GM19438 (cell line): ENCODE results near the gene MRPL49.

Experiments
- ATAC-seq: cut with Tn5 transposase; IDR thresholded peaks from one replicate; pipeline ENCODE4 v1.9.1; 2021; ENCODE audit warnings: low read depth; ENCODE audit not compliant: unreplicated experiment

MRPL49 gene

DNA sequence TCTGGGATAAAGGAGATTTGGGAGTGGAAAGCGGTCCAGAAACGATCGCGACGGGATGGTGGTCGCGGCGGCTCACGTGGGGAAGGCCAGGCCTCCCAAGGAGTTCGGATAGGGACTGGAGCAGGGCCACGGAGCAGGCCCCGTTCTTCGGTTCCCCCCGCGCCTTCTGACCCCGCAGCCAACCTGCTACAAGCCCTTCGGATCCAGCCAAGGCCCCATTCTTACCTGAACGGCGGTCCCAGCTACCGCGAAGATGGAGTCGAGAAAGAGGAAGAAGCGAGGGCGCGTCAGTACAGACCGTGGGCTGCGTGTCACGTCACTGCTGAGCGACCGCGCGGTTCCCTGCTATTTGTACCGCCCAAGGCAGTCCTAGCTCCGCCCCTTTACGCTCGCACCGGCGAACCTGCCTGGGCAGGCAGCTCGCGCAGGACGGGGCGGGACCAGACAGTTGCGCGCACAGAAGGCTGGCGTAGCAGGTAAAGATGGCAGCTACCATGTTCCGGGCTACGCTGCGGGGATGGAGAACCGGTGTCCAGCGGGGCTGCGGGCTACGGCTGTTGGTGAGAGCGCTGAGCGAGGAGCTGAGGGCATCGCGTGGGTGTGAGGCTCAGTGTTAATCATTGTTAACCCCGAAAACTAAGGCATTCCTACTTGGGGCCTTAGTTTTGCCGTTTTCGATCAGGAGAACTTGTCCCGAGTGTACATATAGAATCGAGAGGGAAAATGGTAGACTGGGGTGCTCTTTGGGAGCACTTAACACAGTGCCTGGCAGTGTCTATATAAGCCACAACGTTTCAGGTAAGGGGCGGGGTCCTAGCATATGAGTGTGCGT is at the start of gene MRPL49, which contains the start of gene FAU:
MRPL49 (plus strand) TSS at position 457 of the 832 bp plus-strand sequence; CDS start at position 483, 26 bp downstream.
FAU (minus strand) TSS at position 270 of the 832 bp plus-strand sequence. CDS start 321 bp downstream, outside the sequence.
- ATAC-seq: peak; percentile 65

DNA sequence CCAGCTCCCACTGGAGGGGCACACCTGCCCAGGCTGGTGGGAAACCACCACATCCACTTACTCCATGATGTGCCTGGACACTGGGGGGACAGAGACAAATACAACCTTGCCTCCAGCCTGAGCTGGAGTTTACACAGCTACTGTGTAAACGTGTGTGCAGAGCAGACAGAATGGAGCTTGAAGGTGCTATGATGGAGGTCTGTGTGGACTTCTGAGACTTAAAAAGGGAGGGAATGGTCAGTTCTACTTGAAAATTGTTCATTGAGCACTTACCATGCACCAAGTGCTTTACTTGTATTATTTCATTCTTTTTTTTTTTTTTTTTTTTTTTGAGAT is 49.5 kb upstream of the MRPL49 start:
- no peak for ATAC-seq

DNA sequence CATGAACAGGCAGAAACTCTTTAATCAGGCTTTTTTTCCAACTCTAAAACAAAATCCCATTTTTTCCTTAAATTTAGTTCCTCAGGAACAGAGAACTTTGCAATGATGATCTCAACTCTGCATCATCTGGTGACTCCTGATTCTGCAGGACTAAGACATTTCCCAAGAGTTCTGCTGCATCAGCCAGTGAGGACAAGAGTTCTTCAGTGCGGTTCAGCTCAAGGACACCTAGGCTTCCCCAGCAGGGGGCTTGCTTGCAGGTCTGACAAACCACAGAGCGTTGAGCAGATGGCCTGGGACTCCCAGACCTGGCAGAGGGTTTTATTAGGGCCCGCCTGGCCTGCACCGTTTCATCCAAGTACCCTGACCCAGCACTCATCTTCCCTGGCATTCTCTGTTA is 44.7 kb upstream of the MRPL49 start:
- no peak for ATAC-seq

GRCh38 chr11:65078151-65078550 is 44.0 kb upstream of the MRPL49 start:
- no peak for ATAC-seq

GRCh38 chr11:65078786-65079342 is 43.3 kb upstream of the MRPL49 start:
- ATAC-seq: no peak

DNA sequence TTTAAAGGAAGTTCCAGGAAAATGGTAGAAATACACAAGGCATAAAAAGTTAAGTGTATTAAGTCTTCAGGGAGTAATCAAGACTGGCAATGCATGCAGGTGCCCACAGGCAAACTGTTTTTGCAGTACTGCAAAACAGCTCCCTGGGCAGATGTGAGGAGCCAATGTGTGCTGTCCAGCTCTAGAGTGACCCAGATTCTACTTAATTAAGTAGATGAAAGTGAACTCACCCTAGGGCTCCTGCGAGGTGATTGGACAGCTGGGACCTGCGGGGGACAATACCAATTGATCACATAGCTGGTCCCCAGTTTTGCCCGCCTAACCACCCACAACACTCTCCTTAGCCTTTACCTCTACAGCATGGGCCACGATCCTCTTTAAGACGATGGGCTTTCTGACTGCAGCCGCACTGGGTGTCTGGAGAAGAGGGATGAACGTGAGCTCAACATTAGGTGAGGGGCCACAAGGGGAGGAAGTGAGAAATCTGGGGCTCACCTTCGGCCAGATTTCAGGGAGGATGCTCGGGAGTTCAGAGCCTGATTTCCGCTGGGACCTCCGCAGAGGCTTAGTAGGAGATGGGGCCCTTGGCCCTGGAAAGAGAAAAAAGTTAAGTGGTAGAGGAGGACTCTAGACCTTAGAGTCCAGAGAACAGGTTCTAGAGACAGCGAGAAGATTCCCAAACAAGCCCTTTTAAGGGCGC is 38.8 kb upstream of the MRPL49 start:
- ATAC-seq: peak; percentile 10

GRCh38 chr11:65083834-65084597 is 38.1 kb upstream of the MRPL49 start, which contains the start of the genes CDCA5 and ZFPL1:
TSS of gene CDCA5 (minus strand) at chr11:65084040. CDS start at chr11:65083978, 62 bp downstream.
TSS of gene ZFPL1 (plus strand) at chr11:65084222. CDS start at chr11:65084699, 477 bp downstream.
- peak; percentile 76 for ATAC-seq

DNA sequence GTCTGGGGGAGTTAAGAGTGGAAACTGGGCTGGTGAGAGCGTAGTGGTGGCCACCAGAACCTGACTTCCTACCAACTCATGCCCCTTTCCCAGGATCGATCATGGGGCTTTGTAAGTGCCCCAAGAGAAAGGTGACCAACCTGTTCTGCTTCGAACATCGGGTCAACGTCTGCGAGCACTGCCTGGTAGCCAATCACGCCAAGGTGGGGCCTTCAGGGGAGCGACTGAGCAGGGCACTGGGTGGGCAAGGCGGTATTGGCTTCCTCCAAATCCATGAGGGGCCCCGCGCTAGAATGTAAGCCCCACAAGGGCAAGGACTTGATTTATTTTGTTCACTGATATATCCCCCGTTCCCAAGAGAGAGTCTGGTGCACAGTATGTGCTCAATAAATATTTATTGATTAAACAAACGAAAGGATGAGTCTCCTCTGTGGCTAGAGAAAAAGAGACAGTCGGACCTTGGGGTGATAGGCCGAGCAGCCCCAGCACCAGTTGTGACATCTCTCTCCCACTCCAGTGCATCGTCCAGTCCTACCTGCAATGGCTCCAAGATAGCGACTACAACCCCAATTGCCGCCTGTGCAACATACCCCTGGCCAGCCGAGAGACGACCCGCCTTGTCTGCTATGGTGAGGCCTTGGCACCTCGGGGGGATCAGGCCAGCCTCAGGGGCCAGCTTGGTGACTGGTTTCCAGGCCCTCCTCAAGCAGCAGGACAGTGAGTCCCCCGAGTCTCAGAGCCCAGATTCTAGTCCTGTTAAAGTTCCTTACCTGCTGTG is 37.3 kb upstream of the MRPL49 start:
- no peak for ATAC-seq

DNA sequence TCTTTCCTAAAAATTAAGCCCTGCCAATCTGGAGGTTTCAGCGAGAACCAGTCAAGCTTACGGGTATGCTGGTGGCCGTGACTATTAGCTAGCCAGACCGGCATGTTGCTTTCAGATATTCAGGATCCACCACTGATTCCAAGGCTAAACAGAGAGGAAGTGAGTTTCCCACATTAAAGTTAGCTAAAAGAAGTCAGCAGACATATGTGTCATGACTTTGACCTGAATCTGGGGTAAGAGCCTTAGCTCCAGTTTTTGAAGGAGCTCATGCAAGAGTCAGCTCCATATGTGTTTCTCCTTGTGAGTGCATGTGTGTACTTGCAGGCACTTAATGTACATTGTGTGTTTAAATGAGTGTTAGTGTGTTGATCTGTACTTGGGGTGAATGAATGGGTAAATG is 36.7 kb upstream of the MRPL49 start:
- no peak for ATAC-seq

GRCh38 chr11:65086809-65087208 is 35.3 kb upstream of the MRPL49 start:
- ATAC-seq: no peak

- no peak for ATAC-seq
These were observed 34.9 kb upstream of the MRPL49 start for GRCh38 chr11:65087216-65087615.

DNA sequence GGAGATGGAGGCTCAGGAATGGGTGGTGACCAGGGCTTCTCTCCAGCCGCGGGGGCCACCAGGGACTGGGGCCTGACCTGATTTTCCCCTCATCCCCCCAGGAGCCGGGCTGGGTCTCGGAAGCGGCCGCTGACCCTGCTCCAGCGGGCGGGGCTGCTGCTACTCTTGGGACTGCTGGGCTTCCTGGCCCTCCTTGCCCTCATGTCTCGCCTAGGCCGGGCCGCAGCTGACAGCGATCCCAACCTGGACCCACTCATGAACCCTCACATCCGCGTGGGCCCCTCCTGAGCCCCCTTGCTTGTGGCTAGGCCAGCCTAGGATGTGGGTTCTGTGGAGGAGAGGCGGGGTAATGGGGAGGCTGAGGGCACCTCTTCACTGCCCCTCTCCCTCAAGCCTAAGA is 34.3 kb upstream of the MRPL49 start:
- no peak for ATAC-seq

- ATAC-seq: no peak
These were observed 32.5 kb upstream of the MRPL49 start for GRCh38 chr11:65089621-65090020.

- no peak for ATAC-seq
These were observed 31.5 kb upstream of the MRPL49 start for GRCh38 chr11:65090628-65091027.

- no peak for ATAC-seq
These were observed 26.7 kb upstream of the MRPL49 start for GRCh38 chr11:65095427-65095826.

GRCh38 chr11:65095974-65096806 is 25.9 kb upstream of the MRPL49 start, which contains the start of gene VPS51:
TSS of gene VPS51 (plus strand) at chr11:65096214. CDS start at chr11:65096251, 37 bp downstream.
- ATAC-seq: peak; percentile 81

- ATAC-seq: no peak
These were observed 25.2 kb upstream of the MRPL49 start for GRCh38 chr11:65096926-65097325.

- no peak for ATAC-seq
These were observed 21.3 kb upstream of the MRPL49 start for GRCh38 chr11:65100674-65101350.
